ENCODE data around the gene PHLDA1. TPM values are rescaled to one million over a fixed set of nuclear protein-coding genes. Genes with fewer than 3 reads are reported as not detected.
A peak's percentile ranks its signal among the peaks of the same experiment; 100 is the strongest.

Gene PHLDA1
- total and polyA plus RNA-seq, 2 of the 4 experiments (the other 2 are of a cell fraction) = 27.8 to 32.4 TPM

- TF ChIP-seq RCOR1 (IDR thresholded peaks at IDR 0.05; ENCODE audit: insufficient replicate concordance, low read length) (no peak), POLR2A (IDR thresholded peaks at IDR 0.05; ENCODE audit: low read depth, low read length) (0 out of 2 replicates have a peak, but pooled peaks have one; percentile 11)
- Histone ChIP-seq H3K4me1 (ENCODE audit: control insufficient read depth, insufficient read depth, low read length) (peaks cover 17% of the 10 kb centered on the region), H3K9me3 (ENCODE audit: control insufficient read depth, insufficient read depth, low read length) (no peaks in the 10 kb centered on the region), H3K4me2 (ENCODE audit: low read depth, low read length) (no peak overlapping the region), H2AK9ac (replicated peaks; ENCODE audit: low read depth, low read length, poor library complexity) (no peak overlapping the region), H4K20me1 (ENCODE audit: insufficient read depth, low read length) (peaks cover 11% of the 10 kb centered on the region; the same call in 1 of the 2 replicates), H3K4me3 (ENCODE audit: insufficient read depth, low read depth, low read length) (no peak overlapping the region), H3K27me3 (ENCODE audit: control insufficient read depth, insufficient read depth, low read length) (no peaks in the 10 kb centered on the region), H4K91ac (ENCODE audit: insufficient read depth, low read depth, low read length) (peak overlapping the region; percentile 85), H3K23ac (ENCODE audit: low read depth, low read length) (peak overlapping the region; percentile 51; the same call in 1 of the 2 replicates), H4K8ac (ENCODE audit: low read depth in 2 of 2, low read length in 2 of 2) (peak overlapping the region; percentile 64 to 83), H2BK15ac (ENCODE audit: low read depth, low read length) (peak overlapping the region; percentile 82), H3K9ac (ENCODE audit: low read depth, low read length) (no peak overlapping the region), H3K79me1 (ENCODE audit: low read depth in 1 of 2, low read length in 2 of 2) (peaks cover 0 to 23% of the 10 kb centered on the region in 2 experiments; a peak in 2 of 4 replicates), H4K5ac (ENCODE audit: low read depth, low read length) (no peak overlapping the region), H2BK20ac (ENCODE audit: low read depth, low read length) (peak overlapping the region; percentile 87), H3K27ac (ENCODE audit: insufficient read depth, low read length) (peak overlapping the region; percentile 76), H3K9me1 (ENCODE audit: insufficient read depth, low read length) (peaks cover 8% of the 10 kb centered on the region; the same call in 1 of the 2 replicates), H3K14ac (replicated peaks; ENCODE audit: low read depth, low read length) (peak overlapping the region; percentile 76; the same call in 1 of the 2 replicates), H3K36me3 (ENCODE audit: control insufficient read depth, insufficient read depth, low read length) (peaks cover 5% of the 10 kb centered on the region), H2AFZ (replicated peaks; ENCODE audit: low read length, poor library complexity) (no peak overlapping the region), H3K56ac (ENCODE audit: extremely low read depth, insufficient read depth, low read length) (no peak overlapping the region), H2BK5ac (ENCODE audit: low read depth, low read length, poor library complexity, severe bottlenecking) (peak overlapping the region; percentile 70), H3K4ac (ENCODE audit: low read depth, low read length) (peak overlapping the region; percentile 84), H3K18ac (ENCODE audit: low read depth, low read length) (peak overlapping the region; percentile 17), H2BK120ac (ENCODE audit: low read depth, low read length) (peak overlapping the region; percentile 100), H2AK5ac (ENCODE audit: low read depth, low read length) (peak overlapping the region; percentile 97)
- dilution Hi-C loops (cut with HindIII; ENCODE audit: low sequenced_read_pairs, unreplicated experiment) = no loop called here
- in situ Hi-C loops (cut with MboI; ENCODE audit: low sequenced_read_pairs) = loop anchor here (5.0 to 10.0 kb wide), 2 partner anchors 70 to 328 kb away; no protein-coding TSS in a partner anchor
- WGBS, 2 experiments (ENCODE audit: extremely low coverage in 2 of 2, insufficient read length in 1 of 2) = no CpG with 5 or more reads among the region's 3 CpGs
- CTCF ChIA-PET = interaction anchor here (0.6 to 1.1 kb wide), 3 partner anchors 75 to 454 kb away, joined by 3 read pairs; no protein-coding TSS in a partner anchor
- ATAC-seq (ENCODE audit: low read depth) = no peak
- intact Hi-C loops (cut with micrococcal nuclease) = no loop called here
- DNase-seq = no peak
- POLR2A ChIA-PET (ENCODE audit: unreplicated experiment) = interaction anchor here (0.6 kb wide), 2 partner anchors 144 to 152 kb away, joined by 3 read pairs; no protein-coding TSS in a partner anchor
- no TSS peak for BruUV-seq (replicated peaks)
Measured at GRCh38 chr12:76022506-76022905, 9.1 kb downstream of the PHLDA1 start.
